H1 (cell line): ENCODE measurements around the gene PRSS22. TPM values are rescaled to one million over a fixed set of nuclear protein-coding genes. Genes with fewer than 3 reads are reported as not detected.

ENCODE experiments used
- CTCF ChIA-PET: fragments of 300-600 bp; sonication (Branson Sonifier 250); formaldehyde crosslinking; loops from one replicate; lab custom pipeline; 2021; ENCODE audit not compliant: partially characterized antibody; lab: Charles Lee
- POLR2A ChIA-PET: fragments of 300-600 bp; sonication (Branson Sonifier 250); formaldehyde crosslinking; loops from one replicate; lab custom pipeline; 2021; ENCODE audit warnings: inconsistent platforms; ENCODE audit not compliant: partially characterized antibody; lab: Charles Lee
- DNase-seq, 2 experiments: peaks; one replicate each; pipeline versions ENCODE4 v3.0.0 to v3.0.0-alpha.2; 2010 to 2022; ENCODE audit warnings: low spot score in 2 of 2, low read depth in 1 of 2, mixed read lengths in 1 of 2
- FAIRE-seq: peaks from 2 replicates; lab custom pipeline; 2011; peaks lifted over from hg19 to GRCh38; lab: Jason Lieb, UNC
- H2AFZ ChIP-seq: 2 replicates; pipeline ENCODE4 v1.8.1; 2012; ENCODE audit warnings: low read length, inconsistent platforms
- H2AK5ac ChIP-seq: 2 replicates; pipeline ENCODE4 v1.6.1; 2013; ENCODE audit warnings: low read depth, low read length
- H2BK120ac ChIP-seq: replicated peaks from 2 replicates; pipeline ENCODE3; 2013; ENCODE audit warnings: low read depth, low read length, inconsistent platforms
- H2BK12ac ChIP-seq: 2 replicates; pipeline ENCODE4 v1.6.1; 2013; ENCODE audit warnings: low read depth, low read length
- H2BK15ac ChIP-seq: 2 replicates; pipeline ENCODE4 v1.6.1; 2013; ENCODE audit warnings: low read length
- H2BK20ac ChIP-seq: 2 replicates; pipeline ENCODE4 v1.6.1; 2013; ENCODE audit warnings: low read length
- H2BK5ac ChIP-seq: 2 replicates; pipeline ENCODE4 v1.6.1; 2013; ENCODE audit warnings: low read depth, low read length
- H3K14ac ChIP-seq: 2 replicates; pipeline ENCODE4 v1.6.1; 2013; ENCODE audit warnings: inconsistent platforms; ENCODE audit not compliant: insufficient read length
- H3K18ac ChIP-seq: 2 replicates; pipeline ENCODE4 v1.6.1; 2013; ENCODE audit warnings: low read length; ENCODE audit errors: extremely low read depth
- H3K23ac ChIP-seq: 2 replicates; pipeline ENCODE4 v1.6.1; 2013; ENCODE audit warnings: inconsistent platforms; ENCODE audit not compliant: insufficient read length
- H3K23me2 ChIP-seq: 2 replicates; pipeline ENCODE4 v1.6.1; 2013; ENCODE audit warnings: low read depth, low read length
- H3K27ac ChIP-seq: 2 replicates; pipeline ENCODE4 v1.6.1; 2011; ENCODE audit warnings: low read depth, low read length, inconsistent platforms
- H3K27me3 ChIP-seq, 4 experiments: replicated peaks in 1 of 4; 1 replicate in 1 of 4; 2 replicates in 3 of 4; pipeline versions ENCODE4 v1.6.1 to v1.8.1; 2011 to 2013; ENCODE audit warnings: low read length in 3 of 4, mild to moderate bottlenecking in 3 of 4, inconsistent platforms in 2 of 4, mixed read lengths in 2 of 4, moderate library complexity in 1 of 4; ENCODE audit not compliant: control insufficient read depth in 3 of 4, insufficient read depth in 3 of 4; ENCODE audit errors: extremely low read depth in 1 of 4
- H3K36me3 ChIP-seq, 4 experiments: 2 replicates each; pipeline versions ENCODE4 v1.6.1 to v1.8.1; 2011 to 2013; ENCODE audit warnings: mild to moderate bottlenecking in 4 of 4, low read length in 3 of 4, moderate library complexity in 2 of 4, control low read depth in 1 of 4, inconsistent platforms in 1 of 4; ENCODE audit not compliant: insufficient read depth in 4 of 4, control insufficient read depth in 2 of 4
- H3K4ac ChIP-seq: replicated peaks from 2 replicates; pipeline ENCODE3; 2013; ENCODE audit warnings: low read length, low read depth, mixed read lengths, inconsistent platforms; ENCODE audit not compliant: insufficient read length
- H3K4me1 ChIP-seq, 4 experiments: replicated peaks in 1 of 4; 1 replicate in 1 of 4; 2 replicates in 3 of 4; pipeline versions ENCODE4 v1.6.1 to v1.8.1; 2011 to 2013; ENCODE audit warnings: low read length in 3 of 4, inconsistent platforms in 2 of 4, mixed read lengths in 1 of 4; ENCODE audit not compliant: insufficient read depth in 4 of 4, control insufficient read depth in 3 of 4
- H3K4me2 ChIP-seq, 2 experiments: 2 replicates each; pipeline versions ENCODE4 v1.6.1 to v1.8.1; 2011 to 2013; ENCODE audit warnings: low read depth in 2 of 2, low read length in 2 of 2, control low read depth in 1 of 2, inconsistent platforms in 1 of 2, mild to moderate bottlenecking in 1 of 2; ENCODE audit not compliant: insufficient read depth in 1 of 2
- H3K4me3 ChIP-seq, 4 experiments: fragments of 200-600, 300-600 bp in 1 of 4; sonication (generic), shearing (Covaris generic), sonication (Bioruptor Twin) in 1 of 4; 2 replicates each; pipeline versions ENCODE4 v1.5.1 to v1.8.1; 2011 to 2016; ENCODE audit warnings: low read length in 4 of 4, low read depth in 3 of 4, control low read depth in 2 of 4, inconsistent platforms in 2 of 4, mild to moderate bottlenecking in 2 of 4, mixed read lengths in 1 of 4, moderate library complexity in 1 of 4; ENCODE audit not compliant: insufficient read depth in 2 of 4; ENCODE audit errors: extremely low read depth in 1 of 4
- H3K56ac ChIP-seq: replicated peaks from 2 replicates; pipeline ENCODE3; 2013; ENCODE audit warnings: low read depth, mild to moderate bottlenecking, mixed read lengths, low read length, inconsistent platforms; ENCODE audit not compliant: insufficient read length
- H3K79me1 ChIP-seq: 2 replicates; pipeline ENCODE4 v1.6.1; 2013; ENCODE audit warnings: low read depth, low read length, control low read depth
- H3K79me2 ChIP-seq, 2 experiments: 2 replicates each; pipeline versions ENCODE4 v1.6.1 to v1.8.1; 2012 to 2013; ENCODE audit warnings: low read length in 2 of 2, mild to moderate bottlenecking in 2 of 2, inconsistent platforms in 1 of 2; ENCODE audit not compliant: insufficient read depth in 2 of 2, control insufficient read depth in 1 of 2
- H3K9ac ChIP-seq, 4 experiments: replicated peaks in 1 of 4; 1 replicate in 1 of 4; 2 replicates in 3 of 4; pipeline versions ENCODE4 v1.6.1 to v1.8.1; 2011 to 2013; ENCODE audit warnings: low read depth in 3 of 4, low read length in 3 of 4, control low read depth in 2 of 4, mild to moderate bottlenecking in 2 of 4, moderate library complexity in 2 of 4, inconsistent platforms in 1 of 4; ENCODE audit errors: extremely low read depth in 1 of 4
- H3K9me3 ChIP-seq, 2 experiments: 2 replicates each; pipeline versions ENCODE4 v1.6.1 to v1.8.1; 2012 to 2013; ENCODE audit warnings: mild to moderate bottlenecking in 2 of 2, moderate library complexity in 2 of 2, control low read depth in 1 of 2, inconsistent platforms in 1 of 2, low read depth in 1 of 2, low read length in 1 of 2, mixed read lengths in 1 of 2; ENCODE audit not compliant: insufficient read depth in 2 of 2
- H4K20me1 ChIP-seq, 2 experiments: replicated peaks in 1 of 2; 2 replicates each; pipeline versions ENCODE3 to v1.8.1; 2011 to 2013; ENCODE audit warnings: inconsistent platforms in 2 of 2, low read length in 2 of 2, mild to moderate bottlenecking in 1 of 2; ENCODE audit not compliant: insufficient read depth in 2 of 2, control insufficient read depth in 1 of 2
- H4K5ac ChIP-seq: 2 replicates; pipeline ENCODE4 v1.6.1; 2013; ENCODE audit warnings: low read length, low read depth, mixed read lengths, inconsistent platforms; ENCODE audit not compliant: insufficient read length
- H4K8ac ChIP-seq: 2 replicates; pipeline ENCODE4 v1.8.0; 2013; ENCODE audit warnings: mild to moderate bottlenecking, moderate library complexity, low read length, inconsistent platforms; ENCODE audit not compliant: insufficient read depth; ENCODE audit errors: extremely low read depth
- H4K91ac ChIP-seq: replicated peaks from 2 replicates; pipeline ENCODE3; 2013; ENCODE audit warnings: low read length, mixed read lengths, inconsistent platforms; ENCODE audit not compliant: insufficient read length
- ATF2 ChIP-seq: IDR thresholded peaks from 2 replicates; pipeline ENCODE4 v1.6.1; 2012; ENCODE audit warnings: low read length, inconsistent platforms
- BACH1 ChIP-seq: IDR thresholded peaks from 2 replicates; pipeline ENCODE4 v1.6.1; 2012; ENCODE audit warnings: low read length, improper control_type of control experiment
- BRCA1 ChIP-seq: IDR thresholded peaks from 2 replicates; pipeline ENCODE4 v1.6.1; 2012; ENCODE audit warnings: low read depth, low read length, improper control_type of control experiment
- MAFK ChIP-seq: IDR thresholded peaks from 2 replicates; pipeline ENCODE4 v1.6.1; 2012; ENCODE audit warnings: low read depth, mild to moderate bottlenecking, improper control_type of control experiment, low read length
- SAP30 ChIP-seq: fragments of 300-600 bp; sonication (generic); IDR thresholded peaks from 2 replicates; pipeline ENCODE4 v1.7.1; 2012; ENCODE audit warnings: low read length, moderate library complexity, mild to moderate bottlenecking, inconsistent platforms; ENCODE audit not compliant: insufficient read depth, insufficient replicate concordance
- SIRT6 ChIP-seq: IDR thresholded peaks from one replicate; pipeline ENCODE4 v1.7.1; 2012; ENCODE audit warnings: low read length, inconsistent platforms
- SRF ChIP-seq: IDR thresholded peaks from 2 replicates; pipeline ENCODE4 v1.6.1; 2011; ENCODE audit warnings: mild to moderate bottlenecking, low read depth, low read length, moderate library complexity
- SUZ12 ChIP-seq: fragments of 200-600 bp; sonication (generic); IDR thresholded peaks from 2 replicates; pipeline ENCODE4 v1.6.1; 2012; ENCODE audit warnings: mild to moderate bottlenecking, inconsistent platforms, low read length, moderate library complexity, mixed read lengths
- TAF7 ChIP-seq: optimal IDR thresholded peaks from 2 replicates; pipeline ENCODE3; 2011; ENCODE audit warnings: low read depth, mild to moderate bottlenecking, inconsistent platforms, low read length, moderate library complexity, borderline replicate concordance
- TCF12 ChIP-seq: IDR thresholded peaks from 2 replicates; pipeline ENCODE4 v1.6.1; 2011; ENCODE audit warnings: low read depth, mild to moderate bottlenecking, low read length
- WGBS, 2 experiments: shearing (Covaris generic) in 1 of 2; methylation state at CpG; one replicate each; pipeline versions ENCODE4 v1.1.6 to v1.1.7; 2013 to 2015; ENCODE audit warnings: low lambda C conversion rate in 2 of 2, mixed read lengths in 2 of 2, inconsistent platforms in 1 of 2, low coverage in 1 of 2, missing lambda C conversion rate in 1 of 2; ENCODE audit not compliant: insufficient replicate concordance in 2 of 2, insufficient coverage in 1 of 2, insufficient read length in 1 of 2; ENCODE audit errors: extremely low coverage in 1 of 2, missing lambda C conversion rate in 1 of 2; 5-methylcytosine and 5-hydroxymethylcytosine counted together
- polyA plus RNA-seq, 7 experiments: library from polyadenylated mRNA; depleted of rRNA in 3 of 7; stranded (reverse) in 5 of 7; unstranded in 2 of 7; fragments of >200 nt in 5 of 7; fragments of 200-250 nt in 2 of 7; gene quantifications; 1 replicate in 5 of 7; 2 replicates in 1 of 7; 4 replicates in 1 of 7; pipeline versions ENCODE4 v1.2.1 to v1.2.3, GENCODE V29; 2011 to 2013; ENCODE audit warnings: missing spikeins in 2 of 7, mixed read lengths in 2 of 7
- total RNA-seq: library from RNA; stranded (reverse); fragmentation: NEBNext Ultra II Directional; extraction: Animal tissue kit (Norgen Biotek cat#: 25700); gene quantifications from 2 replicates; pipeline ENCODE4 v1.2.1, GENCODE V29; 2021

PRSS22 gene
- total and polyA plus RNA-seq, 2 of the 8 experiments (the other 6 are each of a cell fraction or from before 2014, with no cell fraction given): 4.0 to 4.4 TPM

- 0 out of 7 replicates have a peak, but pooled peaks cover 0 to 2% (median 0%) of the 10 kb centered on the region in 4 experiments for H3K27me3 ChIP-seq
- peak overlapping the region; percentile 20; the same call in 1 of the 2 replicates for H2BK12ac ChIP-seq
- no peak overlapping the region for H4K91ac ChIP-seq
- POLR2A ChIA-PET: interaction anchor here (1.4 to 2.0 kb wide), 2 partner anchors 34 to 55 kb away, joined by 3 to 9 read pairs; partner anchors contain the start of gene ELOB
- no peak overlapping the region for H3K23ac ChIP-seq
- H3K79me2 ChIP-seq: no peaks in the 10 kb centered on the region
- no peak overlapping the region for H3K9ac ChIP-seq
- no peak overlapping the region for H2BK20ac ChIP-seq
- H2BK15ac ChIP-seq: no peak overlapping the region
- 0 out of 2 replicates have a peak overlapping the region, but pooled peaks have one; percentile 24 for H2BK5ac ChIP-seq
- H4K8ac ChIP-seq: peak overlapping the region; percentile 53; the same call in 1 of the 2 replicates
- no peak overlapping the region for H2BK120ac ChIP-seq
- H3K9me3 ChIP-seq: no peaks in the 10 kb centered on the region
- H3K14ac ChIP-seq: no peak overlapping the region
- no peak overlapping the region for H3K18ac ChIP-seq
- H3K4me1 ChIP-seq: peaks cover 0 to 7% (median 1%) of the 10 kb centered on the region in 4 experiments; a peak in 2 of 7 replicates
- H3K4me3 ChIP-seq: no peak overlapping the region
- H2AK5ac ChIP-seq: no peak overlapping the region; the same call in 1 of the 2 replicates
- no peak for DNase-seq
- FAIRE-seq: no peak
- H3K4me2 ChIP-seq: no peak overlapping the region
- no peak overlapping the region for H3K56ac ChIP-seq
- TF ChIP-seq SIRT6 (no peak), SRF (no peak), SUZ12 (no peak), TAF7 (no peak), BACH1 (no peak), MAFK (no peak), TCF12 (no peak), SAP30 (no peak), ATF2 (no peak), BRCA1 (no peak)
- TF ChIP-seq, all 59 proteins: peak for 0
- Histone ChIP-seq H3K23me2 (no peaks in the 10 kb centered on the region), H3K4ac (no peak overlapping the region), H3K36me3 (no peaks in the 10 kb centered on the region), H3K27ac (no peak overlapping the region), H2AFZ (peak overlapping the region; percentile 49), H4K20me1 (no peaks in the 10 kb centered on the region), H3K79me1 (no peaks in the 10 kb centered on the region), H4K5ac (no peak overlapping the region)
- CTCF ChIA-PET: interaction anchor here (0.6 to 3.1 kb wide), 8 partner anchors 11 to 118 kb away, joined by 3 to 22 read pairs (median 4); partner anchors contain the start of gene PRSS41
- 85% methylated on average over 15 of the region's 15 CpGs; no CpG with 5 or more reads in 1 of the 2 experiments for WGBS, 2 experiments
Measured at GRCh38 chr16:2811703-2812471, 46.1 kb downstream of the PRSS22 start.
